ENCODE data around the gene RAMP3. TPM values are rescaled to one million over a fixed set of nuclear protein-coding genes. Genes with fewer than 3 reads are reported as not detected.
A peak's percentile ranks its signal among the peaks of the same experiment; 100 is the strongest.

Gene RAMP3
- total RNA-seq, 2 experiments from 2014 or later = not detected

- no peak for DNase-seq
- ChIA-PET CTCF (interaction anchor here (1.9 to 3.0 kb wide), 2 partner anchors 13 to 149 kb away, joined by 4 to 15 read pairs; no protein-coding TSS in a partner anchor), POLR2A (interaction anchor here (0.8 to 1.1 kb wide), 2 partner anchors 9 to 11 kb away, joined by 3 to 4 read pairs; partner anchors contain the start of gene TBRG4)
- intact Hi-C loops (cut with micrococcal nuclease) = no loop called here
- Mint-ChIP-seq H3K9me3 (no peaks in the 10 kb centered on the region), H3K4me3 (no peak overlapping the region), H3K36me3 (no peaks in the 10 kb centered on the region), H3K27me3 (no peaks in the 10 kb centered on the region), H3K4me1 (ENCODE audit: low read depth) (peaks cover 16% of the 10 kb centered on the region), H3K27ac (peak overlapping the region; percentile 60)
Observed at GRCh38 chr7:45122975-45123860, 34.4 kb upstream of the RAMP3 start.

GRCh38 chr7:45123913-45124710, 33.5 kb upstream of the RAMP3 start:
- no peak for DNase-seq
- H3K9me3 Mint-ChIP-seq = no peaks in the 10 kb centered on the region
- no peak overlapping the region for H3K27ac Mint-ChIP-seq
- H3K4me3 Mint-ChIP-seq = no peak overlapping the region
- CTCF ChIA-PET = interaction anchor here (0.9 to 3.0 kb wide), 3 partner anchors 12 to 267 kb away, joined by 3 to 15 read pairs (median 4); no protein-coding TSS in a partner anchor
- peaks cover 16% of the 10 kb centered on the region for H3K4me1 Mint-ChIP-seq (ENCODE audit: low read depth)
- no peaks in the 10 kb centered on the region for H3K27me3 Mint-ChIP-seq
- POLR2A ChIA-PET = interaction anchor here (1.1 kb wide), 1 partner anchor 9 kb away, joined by 3 read pairs; no protein-coding TSS in a partner anchor
- intact Hi-C loops (cut with micrococcal nuclease) = no loop called here
- no peaks in the 10 kb centered on the region for H3K36me3 Mint-ChIP-seq

GRCh38 chr7:45125193-45125904, 32.2 kb upstream of the RAMP3 start:
- CTCF ChIA-PET = interaction anchor here (0.6 to 2.0 kb wide), 3 partner anchors 10 to 269 kb away, joined by 3 to 7 read pairs (median 4); no protein-coding TSS in a partner anchor
- intact Hi-C loops (cut with micrococcal nuclease) = no loop called here
- no peaks in the 10 kb centered on the region for H3K9me3 Mint-ChIP-seq
- POLR2A ChIA-PET = interaction anchor here (0.6 to 0.7 kb wide), 2 partner anchors 124 to 754 kb away, joined by 3 read pairs; no protein-coding TSS in a partner anchor
- no peaks in the 10 kb centered on the region for H3K27me3 Mint-ChIP-seq
- DNase-seq = no peak
- no peak overlapping the region for H3K4me3 Mint-ChIP-seq
- H3K36me3 Mint-ChIP-seq = no peaks in the 10 kb centered on the region
- H3K4me1 Mint-ChIP-seq (ENCODE audit: low read depth) = peaks cover 16% of the 10 kb centered on the region
- H3K27ac Mint-ChIP-seq = no peak overlapping the region

- Mint-ChIP-seq H3K27ac (no peak overlapping the region), H3K36me3 (no peaks in the 10 kb centered on the region), H3K9me3 (no peaks in the 10 kb centered on the region), H3K4me3 (no peak overlapping the region), H3K27me3 (no peaks in the 10 kb centered on the region), H3K4me1 (ENCODE audit: low read depth) (peaks cover 16% of the 10 kb centered on the region)
- intact Hi-C loops (cut with micrococcal nuclease) = no loop called here
- CTCF ChIA-PET = interaction anchor here (2.0 kb wide), 1 partner anchor 9 kb away, joined by 7 read pairs; no protein-coding TSS in a partner anchor
- POLR2A ChIA-PET = interaction anchor here (0.7 kb wide), 1 partner anchor 125 kb away, joined by 3 read pairs; no protein-coding TSS in a partner anchor
- no peak for DNase-seq
Observed at GRCh38 chr7:45126201-45126600, 31.4 kb upstream of the RAMP3 start.

- H3K27ac Mint-ChIP-seq = no peak overlapping the region
- no peaks in the 10 kb centered on the region for H3K9me3 Mint-ChIP-seq
- H3K36me3 Mint-ChIP-seq = no peaks in the 10 kb centered on the region
- ChIA-PET CTCF (interaction anchor here (0.6 to 2.0 kb wide), 3 partner anchors 9 to 153 kb away, joined by 3 to 7 read pairs (median 4); no protein-coding TSS in a partner anchor), POLR2A (no interaction called here)
- no peaks in the 10 kb centered on the region for H3K27me3 Mint-ChIP-seq
- DNase-seq = no peak
- intact Hi-C loops (cut with micrococcal nuclease) = no loop called here
- peaks cover 16% of the 10 kb centered on the region for H3K4me1 Mint-ChIP-seq (ENCODE audit: low read depth)
- H3K4me3 Mint-ChIP-seq = no peak overlapping the region
Observed at GRCh38 chr7:45126920-45127319, 30.7 kb upstream of the RAMP3 start.

- intact Hi-C loops (cut with micrococcal nuclease) = no loop called here
- ChIA-PET POLR2A (no interaction called here), CTCF (no interaction called here)
- no peaks in the 10 kb centered on the region for H3K9me3 Mint-ChIP-seq
- no peak overlapping the region for H3K27ac Mint-ChIP-seq
- no peak for DNase-seq
- no peaks in the 10 kb centered on the region for H3K36me3 Mint-ChIP-seq
- no peaks in the 10 kb centered on the region for H3K27me3 Mint-ChIP-seq
- no peak overlapping the region for H3K4me3 Mint-ChIP-seq
- peaks cover 1% of the 10 kb centered on the region for H3K4me1 Mint-ChIP-seq (ENCODE audit: low read depth)
Observed at GRCh38 chr7:45129181-45129800, 28.3 kb upstream of the RAMP3 start.

- ChIA-PET POLR2A (no interaction called here), CTCF (no interaction called here)
- Mint-ChIP-seq H3K27me3 (no peaks in the 10 kb centered on the region), H3K9me3 (no peaks in the 10 kb centered on the region), H3K36me3 (no peaks in the 10 kb centered on the region), H3K4me3 (no peak overlapping the region), H3K27ac (no peak overlapping the region), H3K4me1 (ENCODE audit: low read depth) (no peaks in the 10 kb centered on the region)
- no peak for DNase-seq
- intact Hi-C loops (cut with micrococcal nuclease) = no loop called here
Observed at GRCh38 chr7:45129906-45130305, 27.7 kb upstream of the RAMP3 start.

GRCh38 chr7:45130910-45131309, 26.7 kb upstream of the RAMP3 start:
- Mint-ChIP-seq H3K4me3 (no peak overlapping the region), H3K9me3 (no peaks in the 10 kb centered on the region), H3K27me3 (no peaks in the 10 kb centered on the region), H3K27ac (no peak overlapping the region), H3K36me3 (no peaks in the 10 kb centered on the region), H3K4me1 (ENCODE audit: low read depth) (peaks cover 4% of the 10 kb centered on the region)
- ChIA-PET CTCF (interaction anchor here (0.6 kb wide), 1 partner anchor 68 kb away, joined by 5 read pairs; no protein-coding TSS in a partner anchor), POLR2A (no interaction called here)
- DNase-seq = no peak
- intact Hi-C loops (cut with micrococcal nuclease) = no loop called here

- Mint-ChIP-seq H3K4me3 (no peak overlapping the region), H3K9me3 (no peaks in the 10 kb centered on the region), H3K27ac (no peak overlapping the region), H3K27me3 (no peaks in the 10 kb centered on the region), H3K36me3 (no peaks in the 10 kb centered on the region), H3K4me1 (ENCODE audit: low read depth) (peaks cover 9% of the 10 kb centered on the region)
- ChIA-PET POLR2A (no interaction called here), CTCF (no interaction called here)
- intact Hi-C loops (cut with micrococcal nuclease) = no loop called here
- no peak for DNase-seq
Observed at GRCh38 chr7:45131891-45132290, 25.7 kb upstream of the RAMP3 start.

GRCh38 chr7:45132708-45133320, 24.8 kb upstream of the RAMP3 start:
- no peak for DNase-seq
- ChIA-PET CTCF (interaction anchor here (0.6 kb wide), 1 partner anchor 160 kb away, joined by 4 read pairs; no protein-coding TSS in a partner anchor), POLR2A (no interaction called here)
- Mint-ChIP-seq H3K9me3 (no peaks in the 10 kb centered on the region), H3K27me3 (no peaks in the 10 kb centered on the region), H3K4me1 (ENCODE audit: low read depth) (peaks cover 9% of the 10 kb centered on the region), H3K4me3 (no peak overlapping the region), H3K36me3 (no peaks in the 10 kb centered on the region), H3K27ac (no peak overlapping the region)
- intact Hi-C loops (cut with micrococcal nuclease) = no loop called here

GRCh38 chr7:45133352-45133751, 24.2 kb upstream of the RAMP3 start:
- Mint-ChIP-seq H3K27ac (no peak overlapping the region), H3K4me3 (no peak overlapping the region), H3K4me1 (ENCODE audit: low read depth) (peaks cover 9% of the 10 kb centered on the region), H3K27me3 (no peaks in the 10 kb centered on the region), H3K36me3 (no peaks in the 10 kb centered on the region), H3K9me3 (no peaks in the 10 kb centered on the region)
- no peak for DNase-seq
- POLR2A ChIA-PET = no interaction called here
- CTCF ChIA-PET = interaction anchor here (0.6 to 5.1 kb wide), 2 partner anchors 159 to 160 kb away, joined by 4 to 112 read pairs; no protein-coding TSS in a partner anchor
- intact Hi-C loops (cut with micrococcal nuclease) = no loop called here

All from activated CD4-positive, alpha-beta memory T cell treated with anti-CD3 and anti-CD28 coated beads for 36 hours (primary cell).